ENCODE measurements around the gene STAT1.

STAT1 gene

DNA sequence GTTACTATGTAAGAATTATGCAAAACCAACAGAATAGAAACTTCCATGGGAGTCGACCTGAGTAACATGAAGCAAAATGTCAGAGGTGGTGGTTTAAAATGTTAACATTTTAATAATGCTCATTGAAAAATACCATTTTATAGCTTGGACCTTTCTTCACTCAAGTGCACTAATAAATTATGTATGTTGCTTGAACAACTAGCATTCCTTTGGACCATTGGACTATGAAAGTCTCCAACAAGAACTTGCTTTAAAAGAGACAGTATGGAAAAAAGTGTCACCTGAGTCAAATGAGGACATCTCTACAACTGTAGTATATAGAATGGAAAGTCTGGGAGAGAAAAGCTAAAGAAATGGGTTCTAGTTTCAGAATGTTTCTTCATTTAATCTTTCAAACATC lies 81.5 kb downstream of the STAT1 start:
- peaks cover 0 to 5% of the 10 kb centered on the region in 2 donors for H3K36me3 ChIP-seq (ENCODE audit: control insufficient read depth in 2 of 2, insufficient read depth in 2 of 2, low read length in 2 of 2)
- no peaks in the 10 kb centered on the region for H3K9me3 ChIP-seq (ENCODE audit: control insufficient read depth in 2 of 2, low read length in 2 of 2)
- H3K27ac ChIP-seq (ENCODE audit: low read length), result no peak overlapping the region
- no peaks in the 10 kb centered on the region for H3K4me1 ChIP-seq (ENCODE audit: control insufficient read depth, insufficient read depth, low read length)
- H3K4me3 ChIP-seq (ENCODE audit: low read length in 2 of 2), result no peak overlapping the region
- H3K9ac ChIP-seq (ENCODE audit: low read length in 2 of 2), result no peak overlapping the region
- no peaks in the 10 kb centered on the region for H3K27me3 ChIP-seq (ENCODE audit: control insufficient read depth in 1 of 2, insufficient read depth in 2 of 2, low read length in 2 of 2)

DNA sequence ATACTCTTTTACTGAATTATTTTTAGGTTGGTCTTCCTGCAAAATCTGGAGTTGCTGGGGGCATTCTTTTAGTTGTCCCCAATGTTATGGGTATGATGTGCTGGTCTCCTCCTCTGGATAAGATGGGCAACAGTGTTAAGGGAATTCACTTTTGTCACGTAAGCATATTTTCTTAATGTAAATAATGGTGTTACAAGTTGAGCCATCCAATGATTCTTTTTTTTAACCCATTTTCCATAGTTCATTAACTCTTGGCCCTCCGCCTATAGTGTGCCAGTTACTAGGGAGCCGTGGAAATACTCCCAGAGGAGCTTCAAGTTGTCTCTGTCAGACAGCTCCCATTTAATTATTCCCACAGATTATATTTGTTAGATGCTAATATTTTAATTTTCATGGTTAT lies 83.6 kb downstream of the STAT1 start:
- no peak overlapping the region for H3K9ac ChIP-seq (ENCODE audit: low read length in 2 of 2)
- peaks cover 0 to 5% of the 10 kb centered on the region in 2 donors for H3K36me3 ChIP-seq (ENCODE audit: control insufficient read depth in 2 of 2, insufficient read depth in 2 of 2, low read length in 2 of 2)
- no peak overlapping the region for H3K4me3 ChIP-seq (ENCODE audit: low read length in 2 of 2)
- H3K9me3 ChIP-seq (ENCODE audit: control insufficient read depth in 2 of 2, low read length in 2 of 2), result no peaks in the 10 kb centered on the region
- no peak overlapping the region for H3K27ac ChIP-seq (ENCODE audit: low read length)
- H3K27me3 ChIP-seq (ENCODE audit: control insufficient read depth in 1 of 2, insufficient read depth in 2 of 2, low read length in 2 of 2), result no peaks in the 10 kb centered on the region
- H3K4me1 ChIP-seq (ENCODE audit: control insufficient read depth, insufficient read depth, low read length), result no peaks in the 10 kb centered on the region

DNA sequence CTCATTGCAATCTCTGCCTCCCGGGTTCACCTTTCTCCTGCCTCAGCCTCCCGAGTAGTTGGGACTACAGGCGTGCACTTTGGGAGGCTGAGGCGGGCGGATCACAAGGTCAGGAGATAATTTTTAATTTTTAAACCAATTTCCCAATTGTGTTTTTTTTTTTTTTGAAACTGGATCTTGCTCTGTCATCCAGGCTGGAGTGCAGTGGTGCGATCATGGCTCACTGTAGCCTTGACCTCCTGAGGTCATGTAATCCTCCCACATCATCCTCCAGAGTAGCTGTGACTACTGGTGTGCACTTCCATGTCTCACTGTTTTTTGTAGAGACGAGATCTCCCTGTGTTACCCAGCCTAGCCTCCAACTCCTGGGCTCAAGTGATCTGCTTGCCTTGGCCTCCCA lies 84.1 kb downstream of the STAT1 start:
- H3K27ac ChIP-seq (ENCODE audit: low read length), result no peak overlapping the region

DNA sequence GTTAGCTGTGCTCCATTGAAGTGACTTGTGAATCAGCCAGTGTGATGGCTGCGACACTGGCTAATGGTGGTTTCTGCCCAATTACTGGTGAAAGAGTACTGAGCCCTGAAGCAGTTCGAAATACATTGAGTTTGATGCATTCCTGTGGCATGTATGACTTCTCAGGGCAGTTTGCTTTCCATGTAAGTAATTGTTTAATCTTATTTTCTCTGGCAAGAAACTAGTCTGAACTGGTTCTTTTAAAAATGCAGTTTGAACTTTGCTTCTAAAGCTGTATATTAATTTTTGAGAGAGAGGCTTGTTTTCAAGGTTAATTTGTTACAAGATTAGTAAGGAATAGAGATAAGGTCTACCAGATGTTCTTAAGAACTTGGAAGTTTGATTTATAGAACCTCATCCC lies 86.7 kb downstream of the STAT1 start:
- no peak overlapping the region for H3K27ac ChIP-seq (ENCODE audit: low read length)
- H3K9me3 ChIP-seq (ENCODE audit: control insufficient read depth in 2 of 2, low read length in 2 of 2), result no peaks in the 10 kb centered on the region
- peaks cover 0 to 21% of the 10 kb centered on the region in 2 donors for H3K36me3 ChIP-seq (ENCODE audit: control insufficient read depth in 2 of 2, insufficient read depth in 2 of 2, low read length in 2 of 2)
- no peak overlapping the region for H3K4me3 ChIP-seq (ENCODE audit: low read length in 2 of 2)
- no peaks in the 10 kb centered on the region for H3K27me3 ChIP-seq (ENCODE audit: control insufficient read depth in 1 of 2, insufficient read depth in 2 of 2, low read length in 2 of 2)
- H3K9ac ChIP-seq (ENCODE audit: low read length in 2 of 2), result no peak overlapping the region
- H3K4me1 ChIP-seq (ENCODE audit: control insufficient read depth, insufficient read depth, low read length), result no peaks in the 10 kb centered on the region

More for the DNA sequence above, 84.1 kb downstream of the STAT1 start:
- Histone ChIP-seq H3K4me1 (ENCODE audit: control insufficient read depth, insufficient read depth, low read length) (no peaks in the 10 kb centered on the region), H3K36me3 (ENCODE audit: control insufficient read depth in 2 of 2, insufficient read depth in 2 of 2, low read length in 2 of 2) (peaks cover 0 to 5% of the 10 kb centered on the region in 2 donors), H3K9me3 (ENCODE audit: control insufficient read depth in 2 of 2, low read length in 2 of 2) (no peaks in the 10 kb centered on the region), H3K27me3 (ENCODE audit: control insufficient read depth in 1 of 2, insufficient read depth in 2 of 2, low read length in 2 of 2) (no peaks in the 10 kb centered on the region), H3K4me3 (ENCODE audit: low read length in 2 of 2) (no peak overlapping the region), H3K9ac (ENCODE audit: low read length in 2 of 2) (no peak overlapping the region)

DNA sequence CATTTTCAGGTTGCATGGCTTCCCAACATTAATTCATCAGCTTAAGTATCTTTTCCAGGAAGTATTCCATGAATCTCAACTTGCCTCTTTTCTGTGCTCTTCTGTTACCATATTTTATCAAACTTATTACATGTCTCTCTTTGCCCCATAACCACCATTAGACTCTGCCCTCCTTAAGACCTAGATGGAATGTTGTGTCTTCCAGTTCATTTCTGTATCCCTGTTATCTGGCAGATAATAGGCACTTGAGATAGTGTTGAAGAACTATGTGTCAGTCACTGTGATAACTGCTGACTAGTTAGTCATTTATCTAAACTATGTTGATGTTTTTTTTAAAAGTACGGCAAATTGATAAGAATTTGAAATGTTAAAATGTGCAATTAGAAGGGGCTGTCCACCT lies 91.6 kb downstream of the STAT1 start:
- H3K27me3 ChIP-seq (ENCODE audit: control insufficient read depth in 1 of 2, insufficient read depth in 2 of 2, low read length in 2 of 2), result no peaks in the 10 kb centered on the region
- peaks cover 0 to 18% of the 10 kb centered on the region in 2 donors for H3K36me3 ChIP-seq (ENCODE audit: control insufficient read depth in 2 of 2, insufficient read depth in 2 of 2, low read length in 2 of 2)
- H3K27ac ChIP-seq (ENCODE audit: low read length), result no peak overlapping the region
- H3K9me3 ChIP-seq (ENCODE audit: control insufficient read depth in 2 of 2, low read length in 2 of 2), result no peaks in the 10 kb centered on the region
- no peaks in the 10 kb centered on the region for H3K4me1 ChIP-seq (ENCODE audit: control insufficient read depth, insufficient read depth, low read length)
- no peak overlapping the region for H3K9ac ChIP-seq (ENCODE audit: low read length in 2 of 2)
- no peak overlapping the region for H3K4me3 ChIP-seq (ENCODE audit: low read length in 2 of 2)

DNA sequence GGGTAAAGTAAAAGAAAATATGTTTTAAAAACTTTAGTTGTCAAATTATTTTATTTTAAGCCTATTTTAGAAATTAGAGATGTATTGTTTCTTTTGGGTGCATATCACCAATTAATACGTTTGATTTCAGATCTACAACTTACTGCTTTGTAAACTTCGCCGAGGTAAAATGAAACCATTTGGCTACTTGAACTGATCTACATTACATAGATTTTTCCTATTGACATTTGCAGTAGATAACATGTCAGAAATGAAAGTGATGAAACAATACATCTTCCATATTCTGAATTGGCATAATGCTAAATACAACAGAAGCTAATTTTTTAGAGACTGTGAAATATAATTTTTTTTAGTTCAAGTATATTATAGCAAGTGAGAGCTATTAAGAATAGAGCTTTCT lies 93.9 kb downstream of the STAT1 start:
- Histone ChIP-seq H3K36me3 (ENCODE audit: control insufficient read depth in 2 of 2, insufficient read depth in 2 of 2, low read length in 2 of 2) (peaks cover 0 to 22% of the 10 kb centered on the region in 2 donors), H3K27me3 (ENCODE audit: control insufficient read depth in 1 of 2, insufficient read depth in 2 of 2, low read length in 2 of 2) (no peaks in the 10 kb centered on the region), H3K27ac (ENCODE audit: low read length) (no peak overlapping the region), H3K9ac (ENCODE audit: low read length in 2 of 2) (no peak overlapping the region), H3K4me1 (ENCODE audit: control insufficient read depth, insufficient read depth, low read length) (no peaks in the 10 kb centered on the region), H3K9me3 (ENCODE audit: control insufficient read depth in 2 of 2, low read length in 2 of 2) (no peaks in the 10 kb centered on the region), H3K4me3 (ENCODE audit: low read length in 2 of 2) (no peak overlapping the region)

Data from stomach smooth muscle (tissue), 2 donors.